Stimulated activated memory B cell treated with anti-CD40 and anti-IgM and Interleukin-4, amounts not matched to agents 10 μg/mL and 1 μg/mL and 100 μg/mL, for 72 hours (primary cell): ENCODE results near the gene ZNF106.

Experiments
- ATAC-seq: fragments of 150-1000 bp; cut with Tn5 transposase; 2 replicates; pipeline ENCODE4 v1.10.0; 2021
- H3K27ac Mint-ChIP-seq: one replicate; pipeline ENCODE4 v1.8.0; 2022; ENCODE audit warnings: mild to moderate bottlenecking, mixed read lengths
- H3K27me3 Mint-ChIP-seq: one replicate; pipeline ENCODE4 v1.8.0; 2022; ENCODE audit warnings: mixed read lengths
- H3K36me3 Mint-ChIP-seq: one replicate; pipeline ENCODE4 v1.8.0; 2022; ENCODE audit warnings: mixed read lengths
- H3K4me1 Mint-ChIP-seq: one replicate; pipeline ENCODE4 v1.8.0; 2022; ENCODE audit warnings: mixed read lengths
- H3K4me3 Mint-ChIP-seq: one replicate; pipeline ENCODE4 v1.8.0; 2022; ENCODE audit warnings: mild to moderate bottlenecking, moderate library complexity, mixed read lengths
- H3K9me3 Mint-ChIP-seq: one replicate; pipeline ENCODE4 v1.8.0; 2022; ENCODE audit warnings: mixed read lengths

The ZNF106 gene

GRCh38 chr15:42374810-42375209, 116.1 kb downstream of the ZNF106 start:
- H3K4me1 Mint-ChIP-seq: no peaks in the 10 kb centered on the region

GRCh38 chr15:42373936-42374335, 117.0 kb downstream of the ZNF106 start:
- no peak overlapping the region for H3K27ac Mint-ChIP-seq
- ATAC-seq: no peak
- peaks cover 11% of the 10 kb centered on the region for H3K9me3 Mint-ChIP-seq
- H3K4me3 Mint-ChIP-seq: no peak overlapping the region
- no peaks in the 10 kb centered on the region for H3K4me1 Mint-ChIP-seq
- H3K36me3 Mint-ChIP-seq: peaks cover 47% of the 10 kb centered on the region
- H3K27me3 Mint-ChIP-seq: no peaks in the 10 kb centered on the region

More at GRCh38 chr15:42374810-42375209, 116.1 kb downstream of the ZNF106 start:
- H3K9me3 Mint-ChIP-seq: peaks cover 11% of the 10 kb centered on the region
- no peak for ATAC-seq
- no peak overlapping the region for H3K4me3 Mint-ChIP-seq
- H3K27me3 Mint-ChIP-seq: no peaks in the 10 kb centered on the region
- no peak overlapping the region for H3K27ac Mint-ChIP-seq
- peaks cover 48% of the 10 kb centered on the region for H3K36me3 Mint-ChIP-seq

GRCh38 chr15:42373274-42373673, 117.7 kb downstream of the ZNF106 start:
- no peak for ATAC-seq
- Mint-ChIP-seq H3K27me3 (no peaks in the 10 kb centered on the region), H3K9me3 (peaks cover 7% of the 10 kb centered on the region), H3K4me1 (no peaks in the 10 kb centered on the region), H3K36me3 (peaks cover 44% of the 10 kb centered on the region), H3K4me3 (no peak overlapping the region), H3K27ac (no peak overlapping the region)

GRCh38 chr15:42371096-42371495, 119.8 kb downstream of the ZNF106 start:
- no peaks in the 10 kb centered on the region for H3K9me3 Mint-ChIP-seq
- peaks cover 25% of the 10 kb centered on the region for H3K36me3 Mint-ChIP-seq
- ATAC-seq: no peak
- H3K27ac Mint-ChIP-seq: no peak overlapping the region
- H3K4me3 Mint-ChIP-seq: no peak overlapping the region
- no peaks in the 10 kb centered on the region for H3K4me1 Mint-ChIP-seq
- H3K27me3 Mint-ChIP-seq: no peaks in the 10 kb centered on the region

GRCh38 chr15:42368096-42368495, 122.8 kb downstream of the ZNF106 start:
- Mint-ChIP-seq H3K36me3 (peaks cover 32% of the 10 kb centered on the region), H3K4me3 (no peak overlapping the region), H3K9me3 (no peaks in the 10 kb centered on the region), H3K27ac (no peak overlapping the region), H3K4me1 (no peaks in the 10 kb centered on the region), H3K27me3 (no peaks in the 10 kb centered on the region)
- no peak for ATAC-seq

- H3K4me3 Mint-ChIP-seq: no peak overlapping the region
- ATAC-seq: no peak
Measured at GRCh38 chr15:42367041-42367440, 123.9 kb downstream of the ZNF106 start.

GRCh38 chr15:42365921-42366550, 124.9 kb downstream of the ZNF106 start:
- H3K36me3 Mint-ChIP-seq: peaks cover 35% of the 10 kb centered on the region
- H3K9me3 Mint-ChIP-seq: no peaks in the 10 kb centered on the region
- no peaks in the 10 kb centered on the region for H3K27me3 Mint-ChIP-seq
- H3K4me3 Mint-ChIP-seq: no peak overlapping the region
- ATAC-seq: no peak
- no peak overlapping the region for H3K27ac Mint-ChIP-seq
- H3K4me1 Mint-ChIP-seq: no peaks in the 10 kb centered on the region

More at GRCh38 chr15:42367041-42367440, 123.9 kb downstream of the ZNF106 start:
- H3K4me1 Mint-ChIP-seq: no peaks in the 10 kb centered on the region
- H3K36me3 Mint-ChIP-seq: peaks cover 36% of the 10 kb centered on the region
- no peak overlapping the region for H3K27ac Mint-ChIP-seq
- H3K27me3 Mint-ChIP-seq: no peaks in the 10 kb centered on the region
- H3K9me3 Mint-ChIP-seq: no peaks in the 10 kb centered on the region

- Mint-ChIP-seq H3K36me3 (peaks cover 38% of the 10 kb centered on the region), H3K27ac (no peak overlapping the region), H3K4me3 (no peak overlapping the region), H3K27me3 (no peaks in the 10 kb centered on the region), H3K4me1 (no peaks in the 10 kb centered on the region), H3K9me3 (no peaks in the 10 kb centered on the region)
- ATAC-seq: no peak
Measured at GRCh38 chr15:42364529-42364928, 126.4 kb downstream of the ZNF106 start.

- ATAC-seq: no peak
- Mint-ChIP-seq H3K27me3 (no peaks in the 10 kb centered on the region), H3K9me3 (no peaks in the 10 kb centered on the region), H3K4me1 (no peaks in the 10 kb centered on the region), H3K36me3 (peaks cover 38% of the 10 kb centered on the region), H3K27ac (no peak overlapping the region), H3K4me3 (no peak overlapping the region)
Measured at GRCh38 chr15:42363942-42364341, 127.0 kb downstream of the ZNF106 start.

- H3K36me3 Mint-ChIP-seq: peaks cover 39% of the 10 kb centered on the region
- no peak for ATAC-seq
- H3K9me3 Mint-ChIP-seq: no peaks in the 10 kb centered on the region
- H3K4me3 Mint-ChIP-seq: no peak overlapping the region
- H3K27me3 Mint-ChIP-seq: no peaks in the 10 kb centered on the region
- H3K4me1 Mint-ChIP-seq: no peaks in the 10 kb centered on the region
- H3K27ac Mint-ChIP-seq: no peak overlapping the region
Measured at GRCh38 chr15:42363487-42363886, 127.5 kb downstream of the ZNF106 start.
